HepG2 (cell line): ENCODE measurements around the gene TMEM131L.
"Not testable (repeated sequence)": the region's sequence is repeated elsewhere in the genome, so short reads cannot be mapped to it uniquely, and the experiment has no call there.

Experiments
- BRD4 ChIP-seq: sonication (generic); formaldehyde crosslinking; IDR thresholded peaks from 2 replicates; pipeline ENCODE4 v1.4.0; 2020; ENCODE audit warnings: missing genetic modification reagents
- HOXA7 ChIP-seq: sonication (generic); formaldehyde crosslinking; IDR thresholded peaks from 2 replicates; pipeline ENCODE4 v1.8.1; 2022; ENCODE audit warnings: mild to moderate bottlenecking, missing genetic modification reagents, moderate library complexity
- PAF1 ChIP-seq: IDR thresholded peaks from 2 replicates; pipeline ENCODE4 v1.6.1; 2016; ENCODE audit warnings: missing genetic modification reagents, missing compliant biosample characterization
- POLR2G ChIP-seq: fragments of 200-400 bp; formaldehyde crosslinking; IDR thresholded peaks from 2 replicates; pipeline ENCODE4 v1.6.1; 2018; ENCODE audit warnings: mild to moderate bottlenecking, low read depth, low read length, moderate library complexity
- PRPF4 ChIP-seq: fragments of 200-400 bp; formaldehyde crosslinking; IDR thresholded peaks from 2 replicates; pipeline ENCODE4 v1.6.1; 2016; ENCODE audit warnings: low read length, low read depth; ENCODE audit not compliant: poor library complexity, severe bottlenecking
- RBM39 ChIP-seq: fragments of 200-400 bp; formaldehyde crosslinking; IDR thresholded peaks from one replicate; pipeline ENCODE4 v1.6.1; 2018; ENCODE audit warnings: antibody characterized with exemption, mild to moderate bottlenecking, low read depth, low read length; ENCODE audit not compliant: poor library complexity, severe bottlenecking
- RFX5 ChIP-seq: IDR thresholded peaks from 2 replicates; pipeline ENCODE4 v1.6.1; 2011; ENCODE audit warnings: low read depth, low read length, improper control_type of control experiment
- ZFP62 ChIP-seq: sonication (generic); formaldehyde crosslinking; IDR thresholded peaks from 2 replicates; pipeline ENCODE4 v1.4.0; 2020; ENCODE audit warnings: missing genetic modification reagents
- ZNF224 ChIP-seq: sonication (generic); formaldehyde crosslinking; IDR thresholded peaks from 2 replicates; pipeline ENCODE4 v1.5.0; 2020; ENCODE audit warnings: mild to moderate bottlenecking, missing genetic modification reagents
- ZNF766 ChIP-seq: sonication (generic); formaldehyde crosslinking; IDR thresholded peaks from 2 replicates; pipeline ENCODE4 v1.5.0; 2020; ENCODE audit warnings: missing genetic modification reagents, borderline replicate concordance
- ZNF816 ChIP-seq: sonication (generic); formaldehyde crosslinking; IDR thresholded peaks from 2 replicates; pipeline ENCODE4 v1.8.0; 2022; ENCODE audit warnings: missing genetic modification reagents, mild to moderate bottlenecking, borderline replicate concordance
- TF ChIP-seq, protein P1 (sequence below): sonication (generic); formaldehyde crosslinking; IDR thresholded peaks from 2 replicates; pipeline ENCODE4 v1.5.0; 2020; ENCODE audit warnings: mild to moderate bottlenecking, missing genetic modification reagents, moderate library complexity
- TF ChIP-seq, protein P2 (sequence below): sonication (generic); formaldehyde crosslinking; IDR thresholded peaks from 2 replicates; pipeline ENCODE4 v1.8.0; 2022; ENCODE audit warnings: low read depth, missing genetic modification reagents

DNA sequence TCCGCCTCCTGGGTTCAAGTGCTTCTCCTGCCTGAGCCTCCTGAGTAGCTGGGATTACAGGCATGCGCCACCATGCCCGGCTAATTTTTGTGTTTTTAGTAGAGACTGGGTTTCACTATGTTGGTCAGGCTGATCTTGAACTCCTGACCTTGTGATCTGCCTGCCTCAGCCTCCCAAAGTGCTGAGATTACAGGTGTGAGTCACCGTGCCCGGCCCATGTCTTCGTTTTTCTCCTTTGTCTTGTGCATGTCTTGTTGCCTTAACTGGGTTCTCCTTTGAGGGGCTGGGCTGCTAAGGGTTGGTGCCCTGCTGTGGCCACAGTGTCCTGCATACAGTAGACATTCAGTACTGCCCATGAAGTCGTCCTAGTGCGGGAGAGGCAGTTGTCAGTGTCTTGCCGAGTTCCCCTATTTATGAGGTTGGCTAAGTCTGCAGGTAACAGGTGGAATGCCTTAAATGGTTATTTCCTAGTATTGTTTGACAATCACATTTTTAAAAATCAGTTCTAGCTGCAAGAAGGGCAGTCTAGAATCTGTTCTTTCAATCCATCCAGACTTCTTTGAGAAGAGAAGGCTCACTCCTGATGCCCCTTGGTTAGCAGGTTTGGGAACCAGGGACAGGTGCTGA is 5.0 kb downstream of the TMEM131L start:
- not testable (repeated sequence) for TF ChIP-seq ZFP62 (CRISPR knock-in tag); ZNF224; ZNF766; RFX5; RBM39; HOXA7; ZNF816 (CRISPR knock-in tag); POLR2G; PAF1 (CRISPR knock-in tag); BRD4 (CRISPR knock-in tag); PRPF4
- TF ChIP-seq, protein P1, sequence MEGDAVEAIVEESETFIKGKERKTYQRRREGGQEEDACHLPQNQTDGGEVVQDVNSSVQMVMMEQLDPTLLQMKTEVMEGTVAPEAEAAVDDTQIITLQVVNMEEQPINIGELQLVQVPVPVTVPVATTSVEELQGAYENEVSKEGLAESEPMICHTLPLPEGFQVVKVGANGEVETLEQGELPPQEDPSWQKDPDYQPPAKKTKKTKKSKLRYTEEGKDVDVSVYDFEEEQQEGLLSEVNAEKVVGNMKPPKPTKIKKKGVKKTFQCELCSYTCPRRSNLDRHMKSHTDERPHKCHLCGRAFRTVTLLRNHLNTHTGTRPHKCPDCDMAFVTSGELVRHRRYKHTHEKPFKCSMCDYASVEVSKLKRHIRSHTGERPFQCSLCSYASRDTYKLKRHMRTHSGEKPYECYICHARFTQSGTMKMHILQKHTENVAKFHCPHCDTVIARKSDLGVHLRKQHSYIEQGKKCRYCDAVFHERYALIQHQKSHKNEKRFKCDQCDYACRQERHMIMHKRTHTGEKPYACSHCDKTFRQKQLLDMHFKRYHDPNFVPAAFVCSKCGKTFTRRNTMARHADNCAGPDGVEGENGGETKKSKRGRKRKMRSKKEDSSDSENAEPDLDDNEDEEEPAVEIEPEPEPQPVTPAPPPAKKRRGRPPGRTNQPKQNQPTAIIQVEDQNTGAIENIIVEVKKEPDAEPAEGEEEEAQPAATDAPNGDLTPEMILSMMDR = not testable (repeated sequence)
- TF ChIP-seq, protein P2, sequence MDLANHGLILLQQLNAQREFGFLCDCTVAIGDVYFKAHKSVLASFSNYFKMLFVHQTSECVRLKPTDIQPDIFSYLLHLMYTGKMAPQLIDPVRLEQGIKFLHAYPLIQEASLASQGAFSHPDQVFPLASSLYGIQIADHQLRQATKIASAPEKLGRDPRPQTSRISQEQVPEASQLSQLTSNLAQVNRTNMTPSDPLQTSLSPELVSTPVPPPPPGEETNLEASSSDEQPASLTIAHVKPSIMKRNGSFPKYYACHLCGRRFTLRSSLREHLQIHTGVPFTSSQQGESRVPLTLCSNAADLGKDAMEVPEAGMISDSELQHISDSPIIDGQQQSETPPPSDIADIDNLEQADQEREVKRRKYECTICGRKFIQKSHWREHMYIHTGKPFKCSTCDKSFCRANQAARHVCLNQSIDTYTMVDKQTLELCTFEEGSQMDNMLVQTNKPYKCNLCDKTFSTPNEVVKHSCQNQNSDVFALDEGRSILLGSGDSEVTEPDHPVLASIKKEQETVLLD (CRISPR knock-in tag) = not testable (repeated sequence)
